Right renal pelvis (tissue), 4 donors: Measurements from ENCODE around the gene ARL17A. TPM values are rescaled to one million over a fixed set of nuclear protein-coding genes. Genes with fewer than 3 reads are reported as not detected.
"Not testable (repeated sequence)": the region's sequence is repeated elsewhere in the genome, so short reads cannot be mapped to it uniquely, and the experiment has no call there.

ENCODE experiments used
- DNase-seq, 4 donors: peaks; one replicate each; pipeline ENCODE4 v3.0.0-alpha.2; 2013; ENCODE audit warnings: low read depth in 4 of 4, low spot score in 3 of 4, missing footprints in 1 of 4
- polyA plus RNA-seq, 4 donors: library from polyadenylated mRNA; unstranded; fragments of 120-200 nt; gene quantifications; one replicate each; pipeline ENCODE4 v1.2.1, GENCODE V29; 2013; ENCODE audit not compliant: insufficient read length in 4 of 4

ARL17A gene
- polyA plus RNA-seq, 4 donors: 17.0 to 36.7 (median 23.6) TPM

DNA sequence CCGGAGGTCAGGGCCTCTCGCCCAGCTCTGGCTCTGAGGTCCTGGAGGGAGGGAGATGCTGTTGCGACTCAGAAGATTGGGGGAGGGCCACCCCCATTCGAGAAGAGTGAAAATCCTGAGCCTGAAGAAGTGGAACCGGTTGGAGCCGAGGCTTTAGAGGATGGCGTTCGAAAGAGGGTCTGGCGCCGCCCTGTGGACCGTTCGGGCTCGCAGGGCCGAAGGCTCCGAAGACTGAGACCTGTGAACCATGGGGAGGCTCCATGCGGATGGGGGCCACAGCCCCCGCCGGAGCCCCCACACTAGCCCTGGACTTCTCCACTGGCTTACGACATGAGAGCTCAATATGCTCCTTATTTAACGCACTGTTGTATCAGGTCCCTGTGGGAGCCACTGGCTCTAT lies 20.3 kb downstream of the ARL17A start:
- not testable (repeated sequence) for DNase-seq

DNA sequence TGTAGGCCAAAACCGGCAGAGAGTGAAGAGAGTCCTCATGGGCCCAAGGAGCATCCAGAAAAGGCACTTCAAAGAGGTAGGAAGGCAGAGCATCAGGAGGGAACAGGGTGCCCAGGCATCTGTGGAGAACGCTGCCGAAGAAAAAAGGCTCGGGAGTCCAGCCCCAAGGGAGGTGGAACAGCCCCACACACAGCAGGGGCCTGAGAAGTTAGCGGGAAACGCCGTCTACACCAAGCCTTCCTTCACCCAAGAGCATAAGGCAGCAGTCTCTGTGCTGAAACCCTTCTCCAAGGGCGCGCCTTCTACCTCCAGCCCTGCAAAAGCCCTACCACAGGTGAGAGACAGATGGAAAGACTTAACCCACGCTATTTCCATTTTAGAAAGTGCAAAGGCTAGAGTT lies 30.9 kb downstream of the ARL17A start:
- not testable (repeated sequence) for DNase-seq

DNA sequence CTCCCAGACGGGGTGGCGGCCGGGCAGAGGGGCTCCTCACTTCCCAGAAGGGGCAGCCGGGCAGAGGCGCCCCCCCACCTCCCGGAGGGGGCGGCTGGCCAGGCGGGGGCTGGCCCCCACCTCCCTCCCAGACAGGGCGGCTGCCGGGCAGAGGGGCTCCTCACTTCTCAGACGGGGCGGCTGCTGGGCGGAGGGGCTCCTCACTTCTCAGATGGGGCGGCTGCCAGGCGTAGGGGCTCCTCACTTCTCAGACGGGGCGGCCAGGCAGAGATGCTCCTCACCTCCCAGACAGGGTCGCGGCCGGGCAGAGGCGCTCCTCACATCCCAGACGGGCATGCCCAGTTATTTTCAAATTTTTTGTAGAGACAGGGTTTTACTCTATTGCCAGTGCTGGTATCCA lies 44.8 kb downstream of the ARL17A start:
- not testable (repeated sequence) for DNase-seq

DNA sequence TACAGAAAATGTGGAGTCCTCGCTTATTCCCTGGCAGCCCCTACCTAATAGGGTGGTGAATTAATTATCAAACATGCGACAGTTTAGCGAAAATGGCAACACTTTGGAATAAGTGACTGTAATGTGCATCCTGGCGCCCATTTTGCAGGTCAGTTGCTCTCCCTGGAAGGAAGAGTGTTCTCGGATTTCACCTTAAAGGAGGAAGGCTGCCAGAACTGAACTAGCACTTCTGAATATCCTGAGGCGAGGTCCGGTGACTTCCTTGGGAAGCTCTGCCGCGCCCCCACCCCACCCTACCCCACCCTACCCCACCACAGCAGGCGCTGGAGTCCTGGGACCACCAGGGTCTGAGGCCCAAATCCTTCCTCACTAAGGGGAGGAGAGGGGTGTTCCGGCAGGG lies 67.3 kb downstream of the ARL17A start, which contains the start of gene LRRC37A2:
TSS of gene LRRC37A2 (plus strand) at position 301 of the 400 bp plus-strand sequence. CDS start 245 bp downstream, outside the sequence.
- DNase-seq: not testable (repeated sequence)

DNA sequence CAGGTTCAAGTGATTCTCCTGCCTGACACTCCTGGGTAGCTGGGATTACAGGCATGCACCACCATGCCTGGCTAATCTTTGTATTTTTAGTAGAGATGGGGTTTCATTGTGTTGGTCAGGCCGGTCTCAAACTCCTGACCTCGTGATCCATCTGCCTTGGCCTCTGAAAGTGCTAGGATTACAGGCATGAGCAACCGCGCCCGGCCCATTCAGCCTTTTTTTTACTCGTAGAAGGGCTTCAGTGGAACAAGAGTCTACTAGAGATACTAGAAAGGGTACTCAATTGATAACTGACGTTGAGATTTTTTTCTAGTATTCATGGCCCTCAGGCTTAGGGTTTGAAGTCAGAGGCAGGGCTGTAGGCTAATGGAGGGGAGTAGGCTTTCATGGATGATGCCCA lies 73.6 kb downstream of the ARL17A start:
- not testable (repeated sequence) for DNase-seq

DNA sequence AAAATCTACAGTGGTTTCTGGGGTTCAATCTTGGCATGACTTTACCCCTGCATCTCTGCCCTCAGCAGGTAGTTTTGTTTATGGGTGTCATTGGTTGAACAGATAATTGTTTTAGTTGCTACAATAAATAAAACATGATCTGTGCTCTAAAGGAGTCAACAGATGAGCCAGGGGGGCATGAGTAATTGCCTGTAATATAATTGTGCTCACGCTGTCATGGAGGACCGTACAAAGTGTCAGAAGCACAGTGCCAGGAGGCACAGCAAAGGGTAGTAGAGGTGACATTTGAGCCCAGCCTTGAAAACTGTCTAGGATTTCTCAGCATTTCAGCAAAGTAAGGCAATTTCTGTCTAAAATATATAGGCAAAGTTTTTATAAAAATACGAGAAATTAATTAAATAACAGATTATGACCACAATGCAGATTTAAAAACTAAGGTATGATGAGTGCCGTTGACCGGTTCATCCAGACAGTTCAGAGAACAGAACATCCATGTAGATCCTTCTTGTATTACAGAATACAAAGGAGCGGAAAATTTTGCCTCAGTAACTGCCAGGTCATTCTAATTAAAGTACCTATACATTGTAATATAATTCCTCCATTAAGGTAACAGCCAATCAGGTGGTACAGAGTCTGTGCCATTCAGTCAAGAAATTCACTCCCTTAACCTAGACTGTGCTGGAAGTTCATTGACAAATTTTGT lies 79.9 kb downstream of the ARL17A start:
- DNase-seq: not testable (repeated sequence)

DNA sequence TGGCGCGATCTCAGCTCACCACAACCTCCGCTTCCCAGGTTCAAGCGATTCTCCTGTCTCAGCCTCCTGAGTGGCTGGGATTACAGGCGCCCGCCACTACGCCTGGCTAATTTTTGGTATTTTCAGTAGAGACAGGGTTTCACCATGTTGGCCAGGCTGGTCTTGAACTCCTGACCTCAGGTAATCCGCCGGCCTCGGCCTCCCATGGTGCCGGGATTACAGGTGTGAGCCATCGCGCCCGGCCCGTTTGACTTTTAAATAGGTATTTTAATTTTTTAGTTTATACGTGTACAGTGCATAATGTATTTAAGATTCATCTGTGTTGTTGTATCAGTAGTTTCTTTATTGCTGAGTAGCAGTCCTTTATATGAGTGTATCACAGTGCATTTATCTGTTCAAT lies 87.5 kb downstream of the ARL17A start:
- DNase-seq: not testable (repeated sequence)

DNA sequence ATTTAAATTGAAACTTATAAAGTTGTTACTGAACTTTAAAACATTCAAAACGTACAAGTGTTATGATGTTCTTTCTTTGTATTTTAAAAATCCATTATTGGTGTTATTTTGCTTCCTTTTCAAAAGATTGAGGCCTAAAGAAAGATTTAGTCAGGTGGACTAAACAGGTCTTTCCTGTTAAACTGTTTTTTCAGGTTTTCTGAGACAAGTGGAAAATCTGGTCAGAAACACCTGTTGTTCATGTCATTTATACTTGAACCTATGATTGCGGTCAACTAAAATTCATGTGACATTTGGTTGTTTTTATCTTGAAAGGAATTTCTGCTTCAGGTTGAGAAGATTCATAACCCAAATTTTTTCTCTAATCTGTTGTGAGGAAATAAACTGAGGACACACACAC lies 98.2 kb downstream of the ARL17A start:
- DNase-seq: not testable (repeated sequence)

DNA sequence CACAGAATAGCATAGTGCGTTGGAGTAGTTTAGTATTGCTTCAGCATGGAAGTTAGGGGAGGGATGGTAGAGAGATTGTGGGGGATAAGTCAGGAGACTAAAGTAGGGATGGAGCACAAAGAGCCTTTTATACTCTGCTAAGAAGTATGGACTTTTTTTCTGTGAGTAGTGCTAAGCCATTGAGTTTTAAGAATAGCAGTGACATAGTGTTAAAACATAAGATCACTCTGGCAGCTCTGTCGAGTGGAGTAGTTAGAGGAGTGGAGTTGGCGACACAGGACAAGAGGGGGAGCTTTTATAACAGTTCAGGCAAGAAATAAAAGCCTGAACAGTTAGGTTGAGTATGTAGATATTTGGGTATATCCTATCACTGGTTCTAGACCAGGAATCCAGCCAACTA lies 100.7 kb downstream of the ARL17A start:
- not testable (repeated sequence) for DNase-seq

DNA sequence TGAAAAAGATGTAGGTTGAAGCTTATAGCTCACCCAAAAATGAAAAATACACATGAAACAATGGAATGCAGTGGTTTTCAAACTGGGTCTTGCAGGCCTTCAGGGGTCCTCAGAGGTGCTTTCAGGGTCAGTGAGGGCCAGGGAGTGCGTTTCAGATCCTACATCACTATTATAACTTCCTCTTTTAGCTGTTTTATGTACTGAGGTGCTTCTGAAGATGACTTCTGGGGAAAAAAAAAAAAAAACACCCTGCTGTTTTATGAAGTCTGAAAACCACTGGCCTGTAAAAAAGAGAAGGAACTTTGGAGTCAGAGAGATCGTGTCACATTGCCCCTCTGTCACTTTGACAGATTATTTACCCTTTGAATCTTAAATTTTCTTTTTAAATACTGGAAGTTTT lies 103.9 kb downstream of the ARL17A start:
- not testable (repeated sequence) for DNase-seq

DNA sequence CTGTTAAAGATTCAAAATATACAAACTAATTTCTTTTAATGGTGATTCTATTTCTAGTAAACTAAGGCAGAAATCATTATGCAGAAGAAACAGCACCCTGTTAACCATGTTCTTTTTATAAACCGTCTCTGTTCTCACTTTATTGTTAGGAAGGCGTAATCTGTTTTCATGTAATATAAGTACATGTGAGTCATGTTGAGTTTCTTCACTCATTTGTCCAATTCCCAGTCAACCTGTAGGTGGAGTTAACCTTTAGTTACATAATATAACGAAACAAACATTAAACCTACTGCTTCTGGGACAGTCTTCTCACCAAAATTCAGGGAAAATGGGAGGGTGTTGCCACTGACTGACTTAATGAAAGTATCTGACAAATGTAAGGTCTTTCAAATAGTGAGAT lies 105.0 kb downstream of the ARL17A start:
- DNase-seq: not testable (repeated sequence)

DNA sequence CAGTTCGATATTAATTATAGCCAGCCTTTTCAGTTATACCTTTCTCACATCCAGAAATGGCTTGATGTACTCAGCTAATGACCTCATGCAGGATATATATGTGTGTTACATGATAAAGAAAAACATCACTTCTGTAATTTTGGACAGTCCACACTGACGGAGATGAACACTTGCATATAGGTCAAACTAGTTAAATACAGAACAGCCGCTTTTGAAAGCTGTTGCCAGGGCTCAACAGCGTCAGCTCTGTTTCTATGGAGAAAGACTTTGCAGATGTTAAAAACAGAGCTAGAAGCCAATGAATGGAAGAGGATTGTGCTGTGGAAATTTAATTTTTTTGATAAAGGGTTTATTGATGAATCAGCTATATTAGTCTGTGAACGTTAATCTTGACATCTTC lies 111.9 kb downstream of the ARL17A start:
- not testable (repeated sequence) for DNase-seq

Other genes with a start within 250 kb of the ARL17A start
- 10 to 100 TPM; 12.0 to 20.5 (median 16.0) TPM for gene ARL17B, start 217.9 kb downstream of the ARL17A start, polyA plus RNA-seq
- gene LRRC37A2, start 67.2 kb downstream of the ARL17A start, polyA plus RNA-seq: 10 to 100 TPM; 21.1 to 42.6 (median 30.3) TPM
- gene NSF, start 11.0 kb upstream of the ARL17A start, polyA plus RNA-seq: 10 to 100 TPM; 30.1 to 40.6 (median 37.0) TPM
- 1 to 10 TPM; 1.9 to 2.2 (median 1.9) TPM for gene WNT3, start 239.0 kb upstream of the ARL17A start, polyA plus RNA-seq